Smooth muscle cell of the brain vasculature (primary cell): ENCODE results near the gene SPACA5.
"Not testable (repeated sequence)": the region's sequence is repeated elsewhere in the genome, so short reads cannot be mapped to it uniquely, and the experiment has no call there.

Source experiments
- DNase-seq: peaks from one replicate; pipeline ENCODE4 v3.0.0-alpha.2; 2012; ENCODE audit warnings: low read depth, low spot score

Gene SPACA5

GRCh38 chrX:48006688-48007087 lies at the start of gene SPACA5:
Gene SPACA5 (plus strand): TSS chrX:48006988. CDS start chrX:48007803, 815 bp downstream.
- DNase-seq: not testable (repeated sequence)

GRCh38 chrX:47958206-47958605 lies 48.6 kb upstream of the SPACA5 start:
- DNase-seq: not testable (repeated sequence)

- no peak for DNase-seq
Measured at GRCh38 chrX:47958761-47959342, 47.9 kb upstream of the SPACA5 start.

GRCh38 chrX:47960406-47960805 lies 46.4 kb upstream of the SPACA5 start:
- DNase-seq: no peak

GRCh38 chrX:47961830-47962229 lies 45.0 kb upstream of the SPACA5 start:
- DNase-seq: not testable (repeated sequence)

GRCh38 chrX:47965526-47965925 lies 41.3 kb upstream of the SPACA5 start:
- DNase-seq: not testable (repeated sequence)

- DNase-seq: no peak
Measured at GRCh38 chrX:47973235-47973634, 33.6 kb upstream of the SPACA5 start.

GRCh38 chrX:47976254-47977151 lies 30.3 kb upstream of the SPACA5 start:
- DNase-seq: no peak

- DNase-seq: no peak
Measured at GRCh38 chrX:47991263-47992094, 15.3 kb upstream of the SPACA5 start.

GRCh38 chrX:47992095-47992380 lies 14.8 kb upstream of the SPACA5 start:
- DNase-seq: no peak

GRCh38 chrX:47992669-47993068 lies 14.1 kb upstream of the SPACA5 start:
- no peak for DNase-seq

GRCh38 chrX:48001260-48001659 lies 5.5 kb upstream of the SPACA5 start:
- no peak for DNase-seq

- no peak for DNase-seq
Measured at GRCh38 chrX:48002319-48002718, 4.5 kb upstream of the SPACA5 start.

GRCh38 chrX:48002929-48003328 lies 3.9 kb upstream of the SPACA5 start:
- DNase-seq: no peak

GRCh38 chrX:48003367-48003757 lies 3.4 kb upstream of the SPACA5 start:
- no peak for DNase-seq

- DNase-seq: peak; percentile 57
Measured at GRCh38 chrX:48003758-48004457, 2.9 kb upstream of the SPACA5 start, which contains the start of gene ZNF182. Gene ZNF182 (minus strand): TSS chrX:48003989. CDS start chrX:48002609, 1,380 bp downstream.

- DNase-seq: not testable (repeated sequence)
Measured at GRCh38 chrX:48009445-48009960, 2.7 kb downstream of the SPACA5 start.

GRCh38 chrX:48016583-48017310 lies 10.0 kb downstream of the SPACA5 start:
- not testable (repeated sequence) for DNase-seq

GRCh38 chrX:48019892-48020291 lies 13.1 kb downstream of the SPACA5 start:
- not testable (repeated sequence) for DNase-seq

GRCh38 chrX:48020472-48020871 lies 13.7 kb downstream of the SPACA5 start:
- not testable (repeated sequence) for DNase-seq
